Ishikawa (cell line): ENCODE results near the gene TBC1D22A.

Experiments used
- CREB1 ChIP-seq: IDR thresholded peaks from 2 replicates; pipeline ENCODE4 v1.6.1; 2012; ENCODE audit warnings: low read depth
- EGR1 ChIP-seq: IDR thresholded peaks from 2 replicates; pipeline ENCODE4 v1.6.1; 2012
- EP300 ChIP-seq: IDR thresholded peaks from 2 replicates; pipeline ENCODE4 v1.6.1; 2012; ENCODE audit warnings: borderline replicate concordance
- NFIC ChIP-seq: IDR thresholded peaks from 2 replicates; pipeline ENCODE4 v1.6.1; 2012
- RAD21 ChIP-seq: IDR thresholded peaks from 2 replicates; pipeline ENCODE4 v1.6.1; 2012; ENCODE audit warnings: low read depth
- REST ChIP-seq: IDR thresholded peaks from 2 replicates; pipeline ENCODE4 v1.6.1; 2012; ENCODE audit warnings: low read depth, mild to moderate bottlenecking
- TAF1 ChIP-seq: IDR thresholded peaks from 2 replicates; pipeline ENCODE4 v1.6.1; 2012; ENCODE audit warnings: low read depth, mild to moderate bottlenecking
- YY1 ChIP-seq: IDR thresholded peaks from 2 replicates; pipeline ENCODE4 v1.6.1; 2012; ENCODE audit warnings: low read depth

GRCh38 chr22:46997311-46997970 lies 235.0 kb downstream of the TBC1D22A start:
- no peak for TF ChIP-seq YY1
- no peak for TF ChIP-seq CREB1
- TF ChIP-seq REST: no peak
- TF ChIP-seq TAF1: no peak
- no peak for TF ChIP-seq EGR1
- TF ChIP-seq RAD21: no peak
- TF ChIP-seq EP300: no peak
- no peak for TF ChIP-seq NFIC
